Right lobe of liver (tissue), 6 donors: ENCODE measurements around the gene PTPN9. TPM values are rescaled to one million over a fixed set of nuclear protein-coding genes. Genes with fewer than 3 reads are reported as not detected.
"Not testable (repeated sequence)": the region's sequence is repeated elsewhere in the genome, so short reads cannot be mapped to it uniquely, and the experiment has no call there.

Experiments used
- ATAC-seq, 4 donors: fragments of 200-7000 bp; cut with Tn5 transposase; one replicate each; pipeline ENCODE4 v1.9.1; 2020; ENCODE audit warnings: mild to moderate bottlenecking in 4 of 4, moderate library complexity in 4 of 4
- DNase-seq, 3 donors: peaks; one replicate each; pipeline ENCODE4 v3.0.0-alpha.2; 2020
- H3K27ac ChIP-seq, 3 donors: fragments of 200-600 bp; one replicate each; pipeline ENCODE4 v1.8.0; 2022
- H3K27me3 ChIP-seq, 2 donors: fragments of 200-600 bp; one replicate each; pipeline ENCODE4 v1.8.0; 2022
- H3K36me3 ChIP-seq, 4 donors: fragments of 200-600 bp; sonication (generic) in 1 of 4; one replicate each; pipeline versions ENCODE4 v1.5.1 to v1.8.0; 2017 to 2022; ENCODE audit warnings: control low read depth in 1 of 4
- H3K4me1 ChIP-seq, 4 donors: fragments of 200-600 bp; sonication (generic) in 1 of 4; one replicate each; pipeline versions ENCODE4 v1.5.1 to v1.8.0; 2017 to 2022; ENCODE audit warnings: control low read depth in 1 of 4
- H3K4me3 ChIP-seq, 3 donors: fragments of 200-600 bp; one replicate each; pipeline ENCODE4 v1.8.0; 2022
- H3K9me3 ChIP-seq, 4 donors: fragments of 200-600 bp; sonication (generic) in 1 of 4; one replicate each; pipeline versions ENCODE4 v1.5.1 to v1.8.0; 2017 to 2022; ENCODE audit warnings: control low read depth in 1 of 4
- POLR2A ChIP-seq: fragments of 450-650 bp; IDR thresholded peaks from one replicate; pipeline ENCODE4 v1.6.1; 2017; ENCODE audit warnings: antibody characterized with exemption, mild to moderate bottlenecking
- WGBS: methylation state at CpG from one replicate; pipeline ENCODE4 v1.1.6; 2018; ENCODE audit warnings: low coverage, low lambda C conversion rate; ENCODE audit not compliant: insufficient coverage; ENCODE audit errors: missing lambda C conversion rate; 5-methylcytosine and 5-hydroxymethylcytosine counted together
- intact Hi-C, 2 donors: fragments of 100-400 bp; cut with DNase I; formaldehyde crosslinking; loops; one replicate each; pipeline versions ENCODE4 v1.11.2 to v1.14.1; 2022
- total RNA-seq, 6 experiments: library from RNA; depleted of rRNA in 2 of 6; stranded (reverse); fragments of >200 nt in 2 of 6; fragmentation: NEBNext Ultra II Directional in 3 of 6; extraction: Animal tissue kit (Norgen Biotek cat#: 25700) in 3 of 6; gene quantifications; one replicate each; pipeline versions ENCODE4 v1.1.0 to v1.2.4, GENCODE V29; 2016 to 2023
- TF ChIP-seq, protein P1 (sequence below), 4 donors: fragments of 200-600 bp in 3 of 4; fragments of 450-650 bp in 1 of 4; IDR thresholded peaks; one replicate each; pipeline versions ENCODE4 v1.5.1 to v1.8.0; 2016 to 2022; ENCODE audit warnings: antibody characterized with exemption in 4 of 4, mild to moderate bottlenecking in 2 of 4
- donor health status: DM: no; HTN: yes; CAD: no.
- donor health status: DM: no; HTN: no; CAD: no.
- donor health status: DM: no; HTN: no; CAD: no.
- donor health status: DM: no; HTN: yes; CAD: no.
- donor health status: DM: no; HTN: yes; CAD: no.

Gene PTPN9
- total RNA-seq, 6 experiments from 2014 or later: 7.6 to 15.4 (median 10.0) TPM

DNA sequence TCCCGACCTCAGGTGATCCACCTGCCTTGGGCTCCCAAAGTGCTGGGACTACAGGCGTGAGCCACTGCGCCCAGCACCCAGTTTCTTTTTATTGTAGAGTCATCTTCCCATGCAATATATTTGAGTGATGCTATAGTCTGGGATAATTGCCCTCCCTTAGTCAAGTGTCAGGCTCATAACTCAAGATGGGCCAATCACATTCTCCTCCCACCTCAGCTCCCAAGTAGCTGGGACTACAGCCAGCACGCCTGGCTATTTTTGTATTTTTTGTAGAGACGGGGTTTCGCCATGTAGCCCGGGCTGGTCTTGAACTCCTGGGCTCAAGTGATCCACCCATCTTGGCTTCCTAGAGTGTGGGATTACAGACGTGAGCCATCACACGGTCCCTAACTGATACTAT lies 15.2 kb upstream of the PTPN9 start:
- peaks cover 0 to 30% (median 14%) of the 10 kb centered on the region in 4 donors for H3K4me1 ChIP-seq
- TF ChIP-seq POLR2A: no peak
- TF ChIP-seq, protein P1, sequence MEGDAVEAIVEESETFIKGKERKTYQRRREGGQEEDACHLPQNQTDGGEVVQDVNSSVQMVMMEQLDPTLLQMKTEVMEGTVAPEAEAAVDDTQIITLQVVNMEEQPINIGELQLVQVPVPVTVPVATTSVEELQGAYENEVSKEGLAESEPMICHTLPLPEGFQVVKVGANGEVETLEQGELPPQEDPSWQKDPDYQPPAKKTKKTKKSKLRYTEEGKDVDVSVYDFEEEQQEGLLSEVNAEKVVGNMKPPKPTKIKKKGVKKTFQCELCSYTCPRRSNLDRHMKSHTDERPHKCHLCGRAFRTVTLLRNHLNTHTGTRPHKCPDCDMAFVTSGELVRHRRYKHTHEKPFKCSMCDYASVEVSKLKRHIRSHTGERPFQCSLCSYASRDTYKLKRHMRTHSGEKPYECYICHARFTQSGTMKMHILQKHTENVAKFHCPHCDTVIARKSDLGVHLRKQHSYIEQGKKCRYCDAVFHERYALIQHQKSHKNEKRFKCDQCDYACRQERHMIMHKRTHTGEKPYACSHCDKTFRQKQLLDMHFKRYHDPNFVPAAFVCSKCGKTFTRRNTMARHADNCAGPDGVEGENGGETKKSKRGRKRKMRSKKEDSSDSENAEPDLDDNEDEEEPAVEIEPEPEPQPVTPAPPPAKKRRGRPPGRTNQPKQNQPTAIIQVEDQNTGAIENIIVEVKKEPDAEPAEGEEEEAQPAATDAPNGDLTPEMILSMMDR (IDR thresholded peaks at IDR 0.05): no peak
- no peak overlapping the region for H3K27ac ChIP-seq
- no peaks in the 10 kb centered on the region for H3K27me3 ChIP-seq
- no peak overlapping the region for H3K4me3 ChIP-seq
- DNase-seq (no peak), ATAC-seq (no peak)
- H3K36me3 ChIP-seq: peaks cover 0 to 2% (median 0%) of the 10 kb centered on the region in 4 donors
- H3K9me3 ChIP-seq: no peaks in the 10 kb centered on the region
- intact Hi-C loops: no loop called here
- WGBS: 97% methylated on average over 5 of the region's 9 CpGs

DNA sequence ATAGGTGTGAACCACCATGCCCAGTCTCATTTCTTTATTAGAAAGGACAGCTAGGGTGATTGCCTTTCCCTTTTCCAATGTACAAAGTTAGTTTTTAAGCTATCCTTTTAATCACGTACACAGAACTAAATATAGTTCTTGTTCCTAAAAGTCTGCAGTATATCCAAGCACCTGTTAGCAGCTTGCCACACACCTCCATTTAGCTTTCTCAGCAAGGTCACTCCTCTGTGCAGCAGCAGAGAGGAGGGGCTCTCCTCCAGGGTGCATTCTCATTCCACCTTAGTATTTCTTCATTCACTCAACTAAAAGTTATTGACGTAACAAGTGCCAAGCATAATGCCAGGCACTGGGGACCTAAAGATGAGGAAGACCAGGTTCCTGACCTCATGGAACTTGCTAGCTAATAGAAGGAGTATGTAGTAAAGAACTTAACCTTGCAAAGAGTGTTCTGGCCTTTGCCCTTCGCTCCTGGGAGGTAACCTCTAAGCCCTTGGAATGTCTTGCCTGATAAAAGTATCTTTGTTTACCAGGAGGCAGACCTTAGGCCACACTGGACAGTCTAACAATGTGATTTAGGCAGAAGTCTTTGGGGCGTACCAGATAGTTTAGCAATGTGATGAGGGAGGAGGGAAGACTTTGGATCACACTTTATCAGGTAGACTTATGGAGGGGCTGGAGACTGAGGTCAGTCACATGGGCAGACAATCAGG lies 12.7 kb upstream of the PTPN9 start:
- ATAC-seq: no peak
- TF ChIP-seq, protein P1 (IDR thresholded peaks at IDR 0.05): no peak
- no peak for TF ChIP-seq POLR2A
- no peak for DNase-seq
- no peaks in the 10 kb centered on the region for H3K9me3 ChIP-seq
- WGBS: 92% methylated on average over 4 of the region's 4 CpGs
- no peak overlapping the region for H3K4me3 ChIP-seq
- H3K27ac ChIP-seq: no peak overlapping the region
- H3K4me1 ChIP-seq: peaks cover 0 to 6% (median 1%) of the 10 kb centered on the region in 4 donors
- intact Hi-C loops: no loop called here
- no peaks in the 10 kb centered on the region for H3K36me3 ChIP-seq
- H3K27me3 ChIP-seq: no peaks in the 10 kb centered on the region

DNA sequence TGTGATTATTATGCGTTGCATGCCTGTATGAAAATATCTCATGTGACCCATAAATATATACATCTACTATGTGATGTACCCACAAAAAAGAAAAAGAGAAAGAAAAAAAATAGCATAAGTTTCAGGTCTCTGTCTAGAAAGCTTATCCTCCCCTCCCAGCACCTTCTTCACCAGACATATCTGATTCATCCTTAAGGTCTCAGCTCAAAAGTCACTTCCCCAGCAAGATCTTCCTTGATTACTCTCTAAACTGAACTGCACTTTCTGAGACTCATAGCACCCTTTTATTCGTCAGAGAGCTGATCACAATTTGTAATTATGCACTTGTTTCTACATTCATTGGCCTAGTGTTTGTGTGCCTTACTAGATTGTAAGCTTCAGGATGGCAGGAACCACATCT lies 11.1 kb upstream of the PTPN9 start:
- intact Hi-C loops: no loop called here
- H3K27me3 ChIP-seq: no peaks in the 10 kb centered on the region
- ATAC-seq (no peak), DNase-seq (no peak)
- no peaks in the 10 kb centered on the region for H3K9me3 ChIP-seq
- H3K4me1 ChIP-seq: no peaks in the 10 kb centered on the region
- no peak overlapping the region for H3K27ac ChIP-seq
- no peaks in the 10 kb centered on the region for H3K36me3 ChIP-seq
- TF ChIP-seq, protein P1 (IDR thresholded peaks at IDR 0.05): no peak
- no peak for TF ChIP-seq POLR2A
- H3K4me3 ChIP-seq: no peak overlapping the region
- WGBS: 100% methylated on average over 2 of the region's 2 CpGs

DNA sequence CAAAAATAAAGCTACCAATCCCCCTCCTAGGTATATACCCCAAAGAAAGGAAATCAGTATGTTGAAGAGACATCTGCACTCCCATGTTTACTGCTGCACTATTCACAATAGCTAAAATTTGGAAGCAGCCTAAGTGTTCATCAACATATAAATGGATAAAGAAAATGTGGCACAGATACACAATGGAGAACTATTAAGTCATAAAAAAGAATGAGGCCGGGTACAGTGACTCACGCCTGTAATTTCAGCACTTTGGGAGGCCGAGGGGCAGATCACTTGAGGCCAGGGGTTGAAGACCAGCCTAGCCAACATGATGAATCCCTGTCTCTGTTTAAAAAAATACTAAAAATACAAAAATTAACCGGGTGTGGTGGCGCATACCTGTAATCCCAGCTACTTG lies 10.0 kb upstream of the PTPN9 start:
- no peaks in the 10 kb centered on the region for H3K4me1 ChIP-seq
- H3K27ac ChIP-seq: no peak overlapping the region
- DNase-seq (no peak), ATAC-seq (no peak)
- H3K9me3 ChIP-seq: no peaks in the 10 kb centered on the region
- intact Hi-C loops: no loop called here
- WGBS: 90% methylated on average over 3 of the region's 5 CpGs
- H3K4me3 ChIP-seq: no peak overlapping the region
- H3K27me3 ChIP-seq: no peaks in the 10 kb centered on the region
- no peaks in the 10 kb centered on the region for H3K36me3 ChIP-seq
- no peak for TF ChIP-seq POLR2A
- TF ChIP-seq, protein P1 (IDR thresholded peaks at IDR 0.05): no peak

DNA sequence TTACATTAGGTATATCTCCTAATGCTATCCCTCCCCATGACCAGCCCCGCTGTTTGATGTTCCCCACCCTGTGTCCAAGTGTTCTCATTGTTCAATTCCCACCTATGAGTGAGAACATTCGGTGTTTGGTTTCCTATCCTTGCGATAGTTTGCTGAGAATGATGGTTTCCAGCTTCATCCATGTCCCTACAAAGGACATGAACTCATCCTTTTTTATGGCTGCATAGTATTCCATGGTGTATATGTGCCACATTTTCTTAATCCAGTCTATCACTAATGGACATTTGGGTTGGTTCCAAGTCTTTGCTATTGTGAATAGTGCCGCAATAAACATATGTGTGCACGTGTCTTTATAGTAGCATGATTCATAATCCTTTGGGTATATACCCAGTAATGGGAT lies 7.3 kb upstream of the PTPN9 start:
- H3K27ac ChIP-seq, intact Hi-C loops, H3K4me3 ChIP-seq, ATAC-seq, H3K9me3 ChIP-seq, H3K27me3 ChIP-seq, DNase-seq, H3K4me1 ChIP-seq, H3K36me3 ChIP-seq: not testable (repeated sequence)
- WGBS: 100% methylated on average over 5 of the region's 5 CpGs
